ENCODE results near the gene TFPI2.
"Not testable (repeated sequence)": the region's sequence is repeated elsewhere in the genome, so short reads cannot be mapped to it uniquely, and the experiment has no call there.

The TFPI2 gene

DNA sequence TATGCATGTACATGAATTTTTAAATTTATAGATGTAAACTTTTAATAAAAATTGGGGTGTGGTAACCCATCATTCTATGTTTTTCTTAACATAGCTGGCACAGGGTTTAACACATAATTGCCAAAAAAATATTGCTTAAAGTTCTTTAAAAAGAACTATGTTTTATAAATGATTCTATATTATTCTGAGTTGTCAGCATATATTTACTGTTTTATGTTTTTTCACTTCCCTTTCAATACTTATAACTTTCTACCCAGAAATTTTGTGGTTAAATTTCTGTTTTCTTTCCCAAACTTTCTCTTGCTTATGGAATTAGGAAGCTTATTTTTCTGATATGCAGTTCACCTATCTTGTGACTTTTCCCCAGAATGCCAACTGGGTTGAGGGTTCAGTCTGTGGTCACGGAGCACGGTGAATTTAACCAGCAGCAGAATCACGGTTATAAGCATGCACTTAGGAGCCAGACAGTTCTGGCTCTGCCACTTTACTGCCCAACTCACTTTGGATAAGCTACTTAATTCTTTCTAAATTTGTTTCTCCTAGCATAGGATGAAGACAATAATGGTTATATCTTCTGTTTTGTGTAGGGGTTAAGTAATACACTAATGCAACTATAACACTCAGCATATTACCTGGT lies 24.8 kb upstream of the TFPI2 start:
- H3K4me2 ChIP-seq (ENCODE audit: insufficient read depth, low read length); H4K20me1 ChIP-seq (ENCODE audit: insufficient read depth, low read length); H3K27me3 ChIP-seq (ENCODE audit: insufficient read depth, low read length, poor library complexity); H2AFZ ChIP-seq (ENCODE audit: low read depth, low read length); ATAC-seq (ENCODE audit: insufficient read depth, low read depth); H3K27ac ChIP-seq (ENCODE audit: low read length); H3K36me3 ChIP-seq (ENCODE audit: insufficient read depth, low read length); DNase-seq; H3K4me1 ChIP-seq (ENCODE audit: insufficient read depth, low read length); H3K79me2 ChIP-seq (ENCODE audit: insufficient read depth, low read length); H3K9me3 ChIP-seq (ENCODE audit: insufficient read depth, low read length, severe bottlenecking); H3K4me3 ChIP-seq (ENCODE audit: low read depth in 1 of 2, low read length in 2 of 2); H3K9ac ChIP-seq (ENCODE audit: low read depth, low read length): not testable (repeated sequence)

DNA sequence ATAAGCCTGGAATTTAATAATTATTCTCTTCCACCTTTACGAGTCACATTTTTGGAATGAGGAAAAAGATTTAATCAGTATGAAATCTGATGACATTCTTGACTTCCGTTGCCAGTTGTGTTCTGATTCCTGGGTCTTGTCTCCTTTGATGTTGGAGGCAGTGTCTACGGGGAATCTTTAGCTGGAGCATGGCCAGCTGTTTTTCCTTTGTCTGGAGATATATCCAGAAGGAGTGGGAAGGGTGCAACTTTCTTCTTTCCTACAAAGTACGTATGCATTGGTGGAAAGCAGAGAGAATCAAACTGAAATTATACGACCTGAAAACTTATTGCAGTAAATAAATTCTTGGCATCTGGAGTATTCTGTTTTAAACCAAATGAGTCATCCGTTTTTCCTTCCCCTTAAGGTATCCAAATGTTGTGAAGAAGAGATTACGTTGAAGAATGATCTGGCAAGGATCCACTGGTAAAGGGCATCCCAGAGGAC lies 24.1 kb upstream of the TFPI2 start:
- no peak for ATAC-seq (ENCODE audit: insufficient read depth, low read depth)
- Histone ChIP-seq H3K27me3 (ENCODE audit: insufficient read depth, low read length, poor library complexity) (no peaks in the 10 kb centered on the region), H3K9me3 (ENCODE audit: insufficient read depth, low read length, severe bottlenecking) (no peaks in the 10 kb centered on the region), H3K79me2 (ENCODE audit: insufficient read depth, low read length) (no peaks in the 10 kb centered on the region), H3K4me1 (ENCODE audit: insufficient read depth, low read length) (no peaks in the 10 kb centered on the region), H3K36me3 (ENCODE audit: insufficient read depth, low read length) (no peaks in the 10 kb centered on the region), H3K27ac (ENCODE audit: low read length) (no peak overlapping the region), H3K9ac (ENCODE audit: low read depth, low read length) (no peak overlapping the region), H3K4me2 (ENCODE audit: insufficient read depth, low read length) (no peak overlapping the region), H4K20me1 (ENCODE audit: insufficient read depth, low read length) (no peaks in the 10 kb centered on the region), H2AFZ (ENCODE audit: low read depth, low read length) (no peak overlapping the region), H3K4me3 (ENCODE audit: low read depth in 1 of 2, low read length in 2 of 2) (no peak overlapping the region)
- TF ChIP-seq EZH2 (IDR thresholded peaks at IDR 0.05; ENCODE audit: borderline replicate concordance, low read depth, low read length, severe bottlenecking) = no peak
- TF ChIP-seq, protein P1, sequence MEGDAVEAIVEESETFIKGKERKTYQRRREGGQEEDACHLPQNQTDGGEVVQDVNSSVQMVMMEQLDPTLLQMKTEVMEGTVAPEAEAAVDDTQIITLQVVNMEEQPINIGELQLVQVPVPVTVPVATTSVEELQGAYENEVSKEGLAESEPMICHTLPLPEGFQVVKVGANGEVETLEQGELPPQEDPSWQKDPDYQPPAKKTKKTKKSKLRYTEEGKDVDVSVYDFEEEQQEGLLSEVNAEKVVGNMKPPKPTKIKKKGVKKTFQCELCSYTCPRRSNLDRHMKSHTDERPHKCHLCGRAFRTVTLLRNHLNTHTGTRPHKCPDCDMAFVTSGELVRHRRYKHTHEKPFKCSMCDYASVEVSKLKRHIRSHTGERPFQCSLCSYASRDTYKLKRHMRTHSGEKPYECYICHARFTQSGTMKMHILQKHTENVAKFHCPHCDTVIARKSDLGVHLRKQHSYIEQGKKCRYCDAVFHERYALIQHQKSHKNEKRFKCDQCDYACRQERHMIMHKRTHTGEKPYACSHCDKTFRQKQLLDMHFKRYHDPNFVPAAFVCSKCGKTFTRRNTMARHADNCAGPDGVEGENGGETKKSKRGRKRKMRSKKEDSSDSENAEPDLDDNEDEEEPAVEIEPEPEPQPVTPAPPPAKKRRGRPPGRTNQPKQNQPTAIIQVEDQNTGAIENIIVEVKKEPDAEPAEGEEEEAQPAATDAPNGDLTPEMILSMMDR (IDR thresholded peaks at IDR 0.05; ENCODE audit: borderline replicate concordance, extremely low read depth, low read length, poor library complexity, severe bottlenecking) = no peak
- no peak for DNase-seq

DNA sequence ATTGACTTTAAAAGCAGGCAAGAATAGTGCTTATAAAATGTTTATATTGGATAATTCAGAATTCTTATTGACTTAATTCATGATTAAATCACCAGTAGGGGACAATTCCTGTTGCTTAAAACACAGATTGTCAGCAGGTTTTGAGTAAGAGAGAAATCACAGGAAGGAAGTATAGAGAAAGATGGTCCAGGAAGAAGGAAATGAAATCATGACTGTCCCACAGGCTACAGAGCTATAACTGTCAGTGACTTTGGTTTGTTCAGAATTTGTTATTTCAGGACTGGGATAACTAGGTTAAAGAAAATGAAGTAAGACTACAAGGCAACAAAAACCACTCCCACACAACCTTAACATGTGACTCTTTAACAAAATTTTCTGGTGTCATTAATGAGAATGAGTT lies 22.6 kb upstream of the TFPI2 start:
- TF ChIP-seq, protein P1 (IDR thresholded peaks at IDR 0.05; ENCODE audit: borderline replicate concordance, extremely low read depth, low read length, poor library complexity, severe bottlenecking) = no peak
- no peak for TF ChIP-seq EZH2 (IDR thresholded peaks at IDR 0.05; ENCODE audit: borderline replicate concordance, low read depth, low read length, severe bottlenecking)
- no peak overlapping the region for H3K4me3 ChIP-seq (ENCODE audit: low read depth in 1 of 2, low read length in 2 of 2)
- H3K27me3 ChIP-seq (ENCODE audit: insufficient read depth, low read length, poor library complexity) = no peaks in the 10 kb centered on the region
- no peak overlapping the region for H3K9ac ChIP-seq (ENCODE audit: low read depth, low read length)
- no peaks in the 10 kb centered on the region for H4K20me1 ChIP-seq (ENCODE audit: insufficient read depth, low read length)
- H3K79me2 ChIP-seq (ENCODE audit: insufficient read depth, low read length) = no peaks in the 10 kb centered on the region
- no peaks in the 10 kb centered on the region for H3K9me3 ChIP-seq (ENCODE audit: insufficient read depth, low read length, severe bottlenecking)
- no peak for DNase-seq
- H3K27ac ChIP-seq (ENCODE audit: low read length) = no peak overlapping the region
- no peaks in the 10 kb centered on the region for H3K4me1 ChIP-seq (ENCODE audit: insufficient read depth, low read length)
- no peaks in the 10 kb centered on the region for H3K36me3 ChIP-seq (ENCODE audit: insufficient read depth, low read length)
- H2AFZ ChIP-seq (ENCODE audit: low read depth, low read length) = no peak overlapping the region
- no peak overlapping the region for H3K4me2 ChIP-seq (ENCODE audit: insufficient read depth, low read length)
- ATAC-seq (ENCODE audit: insufficient read depth, low read depth) = no peak

DNA sequence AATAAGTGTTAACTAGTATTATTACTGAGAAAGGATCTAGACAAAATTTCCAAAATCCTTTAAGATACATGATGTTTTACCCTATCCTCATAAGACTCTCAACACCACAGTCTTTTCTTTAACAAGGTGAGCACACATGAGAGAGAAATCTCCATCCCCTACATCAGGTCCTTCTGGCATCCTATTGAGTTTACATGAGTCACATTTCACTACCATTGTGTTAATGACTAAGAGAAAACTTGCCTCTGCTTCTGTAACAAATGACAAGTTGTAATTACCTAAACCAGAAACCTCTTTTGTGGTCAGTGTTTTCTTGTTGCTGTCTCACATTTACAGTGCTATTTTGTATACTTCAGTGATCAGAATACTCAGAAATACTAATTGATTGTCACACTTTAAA lies 21.1 kb upstream of the TFPI2 start:
- H3K9me3 ChIP-seq (ENCODE audit: insufficient read depth, low read length, severe bottlenecking); H3K9ac ChIP-seq (ENCODE audit: low read depth, low read length); H3K36me3 ChIP-seq (ENCODE audit: insufficient read depth, low read length); H3K79me2 ChIP-seq (ENCODE audit: insufficient read depth, low read length); H3K4me1 ChIP-seq (ENCODE audit: insufficient read depth, low read length); ATAC-seq (ENCODE audit: insufficient read depth, low read depth); DNase-seq; H2AFZ ChIP-seq (ENCODE audit: low read depth, low read length); H4K20me1 ChIP-seq (ENCODE audit: insufficient read depth, low read length); H3K27ac ChIP-seq (ENCODE audit: low read length); H3K27me3 ChIP-seq (ENCODE audit: insufficient read depth, low read length, poor library complexity); H3K4me2 ChIP-seq (ENCODE audit: insufficient read depth, low read length); H3K4me3 ChIP-seq (ENCODE audit: low read depth in 1 of 2, low read length in 2 of 2): not testable (repeated sequence)

DNA sequence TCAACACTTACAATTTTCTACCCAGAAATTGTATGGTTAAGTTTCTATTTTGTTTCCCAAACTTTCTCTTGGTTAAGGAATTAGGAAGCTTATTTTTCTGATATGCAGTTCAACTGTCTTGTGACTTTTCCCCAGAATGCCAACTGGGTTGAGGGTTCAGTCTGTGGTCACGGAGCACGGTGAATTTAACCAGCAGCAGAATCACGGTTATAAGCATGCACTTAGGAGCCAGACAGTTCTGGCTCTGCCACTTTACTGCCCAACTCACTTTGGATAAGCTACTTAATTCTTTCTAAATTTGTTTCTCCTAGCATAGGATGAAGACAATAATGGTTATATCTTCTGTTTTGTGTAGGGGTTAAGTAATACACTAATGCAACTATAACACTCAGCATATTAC lies 20.7 kb upstream of the TFPI2 start:
- not testable (repeated sequence) for H3K79me2 ChIP-seq (ENCODE audit: insufficient read depth, low read length); H3K4me1 ChIP-seq (ENCODE audit: insufficient read depth, low read length); H3K4me2 ChIP-seq (ENCODE audit: insufficient read depth, low read length); H2AFZ ChIP-seq (ENCODE audit: low read depth, low read length); H3K27ac ChIP-seq (ENCODE audit: low read length); H3K9me3 ChIP-seq (ENCODE audit: insufficient read depth, low read length, severe bottlenecking); H3K9ac ChIP-seq (ENCODE audit: low read depth, low read length); DNase-seq; ATAC-seq (ENCODE audit: insufficient read depth, low read depth); H3K4me3 ChIP-seq (ENCODE audit: low read depth in 1 of 2, low read length in 2 of 2); H3K36me3 ChIP-seq (ENCODE audit: insufficient read depth, low read length); H3K27me3 ChIP-seq (ENCODE audit: insufficient read depth, low read length, poor library complexity); H4K20me1 ChIP-seq (ENCODE audit: insufficient read depth, low read length)

All from DND-41 (cell line).